Trophoblast cell (in vitro differentiated cells and primary cell): ENCODE results near the gene SRGAP3.

ENCODE experiments used
- DNase-seq, 2 donors: peaks; one replicate each; pipeline ENCODE4 v3.0.0-alpha.2; 2016
- H2AFZ ChIP-seq: 2 replicates; pipeline ENCODE4 v1.6.1; 2013; ENCODE audit warnings: low read length, moderate library complexity, mild to moderate bottlenecking; ENCODE audit not compliant: insufficient read depth, poor library complexity
- H2AK5ac ChIP-seq: 2 replicates; pipeline ENCODE4 v1.6.1; 2013; ENCODE audit warnings: mild to moderate bottlenecking, low read length
- H2BK120ac ChIP-seq: 2 replicates; pipeline ENCODE4 v1.6.1; 2013; ENCODE audit warnings: low read length, mild to moderate bottlenecking, moderate library complexity; ENCODE audit not compliant: insufficient read depth, poor library complexity
- H2BK12ac ChIP-seq: 2 replicates; pipeline ENCODE4 v1.6.1; 2013; ENCODE audit warnings: mild to moderate bottlenecking, low read length, moderate library complexity
- H2BK5ac ChIP-seq: 2 replicates; pipeline ENCODE4 v1.6.1; 2013; ENCODE audit warnings: low read length, low read depth, moderate library complexity, mild to moderate bottlenecking; ENCODE audit not compliant: poor library complexity
- H3K14ac ChIP-seq: 2 replicates; pipeline ENCODE4 v1.6.1; 2013; ENCODE audit warnings: mild to moderate bottlenecking, low read length
- H3K18ac ChIP-seq: 2 replicates; pipeline ENCODE4 v1.6.1; 2013; ENCODE audit warnings: mild to moderate bottlenecking, low read length
- H3K23ac ChIP-seq: 2 replicates; pipeline ENCODE4 v1.6.1; 2013; ENCODE audit warnings: low read length
- H3K27ac ChIP-seq: 2 replicates; pipeline ENCODE4 v1.5.1; 2013; ENCODE audit warnings: low read depth, mild to moderate bottlenecking, inconsistent platforms, low read length, moderate library complexity
- H3K27me3 ChIP-seq: 2 replicates; pipeline ENCODE4 v1.6.1; 2013; ENCODE audit warnings: inconsistent platforms, mild to moderate bottlenecking, low read length, moderate library complexity; ENCODE audit not compliant: insufficient read depth
- H3K36me3 ChIP-seq, 2 experiments: 1 replicate in 1 of 2; 2 replicates in 1 of 2; pipeline ENCODE4 v1.6.1; 2013; ENCODE audit warnings: low read length in 2 of 2, mild to moderate bottlenecking in 2 of 2, moderate library complexity in 1 of 2; ENCODE audit not compliant: insufficient read depth in 2 of 2, control insufficient read depth in 1 of 2
- H3K4ac ChIP-seq: 2 replicates; pipeline ENCODE4 v1.6.1; 2013; ENCODE audit warnings: low read depth, mild to moderate bottlenecking, low read length, moderate library complexity
- H3K4me1 ChIP-seq, 2 experiments: 1 replicate in 1 of 2; 2 replicates in 1 of 2; pipeline ENCODE4 v1.6.1; 2013; ENCODE audit warnings: low read length in 2 of 2, mild to moderate bottlenecking in 2 of 2, moderate library complexity in 1 of 2; ENCODE audit not compliant: insufficient read depth in 2 of 2, control insufficient read depth in 1 of 2
- H3K4me2 ChIP-seq: 2 replicates; pipeline ENCODE4 v1.6.1; 2013; ENCODE audit warnings: inconsistent platforms, mild to moderate bottlenecking, low read length, moderate library complexity
- H3K4me3 ChIP-seq: 2 replicates; pipeline ENCODE4 v1.5.1; 2013; ENCODE audit warnings: mild to moderate bottlenecking, low read depth, low read length, inconsistent platforms
- H3K79me1 ChIP-seq: one replicate; pipeline ENCODE4 v1.6.1; 2013; ENCODE audit warnings: low read length
- H3K79me2 ChIP-seq: 2 replicates; pipeline ENCODE4 v1.6.1; 2013; ENCODE audit warnings: low read length, mild to moderate bottlenecking; ENCODE audit not compliant: control insufficient read depth, insufficient read depth, poor library complexity
- H3K9ac ChIP-seq: 2 replicates; pipeline ENCODE4 v1.6.1; 2013; ENCODE audit warnings: mild to moderate bottlenecking, low read length
- H3K9me3 ChIP-seq: 2 replicates; pipeline ENCODE4 v1.6.1; 2013; ENCODE audit warnings: low read depth, mild to moderate bottlenecking, control low read depth, inconsistent platforms, low read length; ENCODE audit not compliant: insufficient read depth
- H4K12ac ChIP-seq: 2 replicates; pipeline ENCODE4 v1.6.1; 2013; ENCODE audit warnings: low read depth, mild to moderate bottlenecking, low read length, moderate library complexity
- H4K8ac ChIP-seq: 2 replicates; pipeline ENCODE4 v1.6.1; 2013; ENCODE audit warnings: low read depth, mild to moderate bottlenecking, low read length, moderate library complexity
- H4K91ac ChIP-seq: one replicate; pipeline ENCODE4 v1.6.1; 2013; ENCODE audit warnings: low read depth, mild to moderate bottlenecking, low read length, moderate library complexity
- WGBS: extraction: QIAGEN DNeasy Blood & Tissue Kit; methylation state at CpG from one replicate; pipeline ENCODE4 v1.1.7; 2013; ENCODE audit warnings: missing lambda C conversion rate; ENCODE audit not compliant: insufficient read length, insufficient coverage; ENCODE audit errors: extremely low coverage; 5-methylcytosine and 5-hydroxymethylcytosine counted together

The SRGAP3 gene

DNA sequence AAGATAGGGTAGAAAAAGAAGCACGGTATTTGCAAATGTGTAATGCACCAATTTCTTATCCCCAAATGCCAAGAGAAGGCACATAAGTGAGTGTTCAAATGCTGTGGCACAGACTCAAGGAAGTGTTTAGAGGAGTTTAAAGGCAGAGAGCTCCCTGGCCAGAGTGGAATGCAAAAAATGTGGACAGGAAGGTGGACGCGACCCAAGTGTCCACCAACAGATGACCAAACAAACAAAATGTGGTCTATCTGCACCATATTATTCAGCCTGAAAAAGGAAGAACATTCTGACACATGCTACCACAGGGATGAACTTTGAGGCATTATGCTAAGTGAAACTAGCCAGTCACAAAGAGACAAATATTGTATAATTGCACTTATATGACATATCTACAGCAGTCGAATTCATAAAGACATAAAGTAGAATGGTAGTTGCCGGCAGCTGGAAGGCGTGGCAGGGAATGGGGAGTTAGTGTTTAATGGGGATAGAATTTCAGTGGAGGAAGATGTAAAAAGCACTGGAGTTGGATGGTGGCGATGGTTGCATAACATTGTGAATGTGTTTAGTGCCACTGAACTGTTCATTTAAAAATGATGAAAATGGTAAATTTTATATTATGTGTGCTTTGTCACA is 126.6 kb downstream of the SRGAP3 start:
- no peak overlapping the region for H2BK120ac ChIP-seq
- WGBS = no CpG with 5 or more reads among the region's 7 CpGs
- no peak overlapping the region for H2AK5ac ChIP-seq

GRCh38 chr3:9121366-9122001 is 128.0 kb downstream of the SRGAP3 start:
- H3K4me2 ChIP-seq = no peak overlapping the region
- H3K9me3 ChIP-seq = no peaks in the 10 kb centered on the region
- no peak overlapping the region for H3K4me3 ChIP-seq
- H4K8ac ChIP-seq = no peak overlapping the region
- WGBS = no CpG with 5 or more reads among the region's 11 CpGs
- no peak overlapping the region for H3K9ac ChIP-seq
- no peak overlapping the region for H3K27ac ChIP-seq
- no peaks in the 10 kb centered on the region for H3K79me2 ChIP-seq
- no peaks in the 10 kb centered on the region for H3K79me1 ChIP-seq
- no peak overlapping the region for H2AFZ ChIP-seq
- no peak overlapping the region for H4K12ac ChIP-seq
- no peak overlapping the region for H3K4ac ChIP-seq
- no peak overlapping the region for H3K23ac ChIP-seq
- no peak overlapping the region for H2BK12ac ChIP-seq
- no peak overlapping the region for H4K91ac ChIP-seq
- DNase-seq = no peak
- no peak overlapping the region for H2AK5ac ChIP-seq
- no peak overlapping the region for H2BK5ac ChIP-seq
- no peak overlapping the region for H2BK120ac ChIP-seq
- H3K14ac ChIP-seq = no peak overlapping the region
- H3K18ac ChIP-seq = no peak overlapping the region
- H3K36me3 ChIP-seq = no peaks in the 10 kb centered on the region
- H3K27me3 ChIP-seq = no peaks in the 10 kb centered on the region
- H3K4me1 ChIP-seq = peaks cover 5 to 7% of the 10 kb centered on the region in 2 experiments

More for the DNA sequence above, 126.6 kb downstream of the SRGAP3 start:
- H3K79me1 ChIP-seq = no peaks in the 10 kb centered on the region
- H3K14ac ChIP-seq = no peak overlapping the region
- no peak overlapping the region for H4K91ac ChIP-seq
- H3K9ac ChIP-seq = no peak overlapping the region
- DNase-seq = no peak
- H3K9me3 ChIP-seq = no peaks in the 10 kb centered on the region
- no peak overlapping the region for H2BK12ac ChIP-seq
- no peak overlapping the region for H3K23ac ChIP-seq
- no peak overlapping the region for H4K12ac ChIP-seq
- no peak overlapping the region for H2AFZ ChIP-seq
- no peak overlapping the region for H4K8ac ChIP-seq
- H3K4ac ChIP-seq = no peak overlapping the region
- H3K36me3 ChIP-seq = no peaks in the 10 kb centered on the region
- H3K18ac ChIP-seq = no peak overlapping the region
- no peak overlapping the region for H3K4me3 ChIP-seq
- H3K27me3 ChIP-seq = no peaks in the 10 kb centered on the region
- H3K4me2 ChIP-seq = no peak overlapping the region
- no peaks in the 10 kb centered on the region for H3K79me2 ChIP-seq
- peaks cover 5 to 7% of the 10 kb centered on the region in 2 experiments for H3K4me1 ChIP-seq
- H2BK5ac ChIP-seq = no peak overlapping the region
- H3K27ac ChIP-seq = no peak overlapping the region

DNA sequence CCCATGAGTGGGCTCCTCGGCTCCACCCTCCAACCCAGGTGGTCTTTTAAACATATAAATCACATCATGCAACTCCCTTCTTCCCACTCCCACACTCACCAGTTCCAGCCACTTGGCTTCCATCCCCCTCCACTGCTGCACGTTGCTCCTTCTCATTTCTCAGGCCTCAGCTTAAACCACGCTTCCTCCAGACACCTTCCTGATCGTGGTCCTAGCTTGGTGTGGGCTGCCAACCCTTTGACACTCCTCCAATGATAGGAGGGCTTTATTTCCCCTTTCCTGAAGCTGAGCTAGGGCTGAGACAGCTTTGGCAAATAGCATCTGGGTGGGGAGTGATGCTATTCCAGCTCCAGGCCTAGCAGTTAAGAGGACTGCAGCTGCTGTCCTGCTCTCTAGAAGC is 130.1 kb downstream of the SRGAP3 start:
- H3K4me2 ChIP-seq = no peak overlapping the region
- WGBS = no CpG with 5 or more reads among the region's 4 CpGs

GRCh38 chr3:9118222-9118621 is 131.2 kb downstream of the SRGAP3 start:
- H4K91ac ChIP-seq = no peak overlapping the region
- H2BK12ac ChIP-seq = no peak overlapping the region
- no peak overlapping the region for H3K4ac ChIP-seq
- no peak overlapping the region for H3K27ac ChIP-seq
- H3K9me3 ChIP-seq = no peaks in the 10 kb centered on the region
- no peaks in the 10 kb centered on the region for H3K27me3 ChIP-seq
- no CpG with 5 or more reads among the region's 2 CpGs for WGBS
- H3K18ac ChIP-seq = no peak overlapping the region
- no peak overlapping the region for H2BK5ac ChIP-seq
- peaks cover 0 to 2% of the 10 kb centered on the region in 2 experiments for H3K4me1 ChIP-seq
- H2AK5ac ChIP-seq = no peak overlapping the region
- H4K8ac ChIP-seq = no peak overlapping the region
- H3K23ac ChIP-seq = no peak overlapping the region
- no peak overlapping the region for H2BK120ac ChIP-seq
- H3K79me1 ChIP-seq = no peaks in the 10 kb centered on the region
- H3K36me3 ChIP-seq = no peaks in the 10 kb centered on the region
- no peak overlapping the region for H4K12ac ChIP-seq
- H3K9ac ChIP-seq = no peak overlapping the region
- no peak overlapping the region for H3K4me3 ChIP-seq
- H2AFZ ChIP-seq = no peak overlapping the region
- no peak for DNase-seq
- H3K79me2 ChIP-seq = no peaks in the 10 kb centered on the region
- H3K14ac ChIP-seq = no peak overlapping the region
- no peak overlapping the region for H3K4me2 ChIP-seq

More for the DNA sequence above, 130.1 kb downstream of the SRGAP3 start:
- Histone ChIP-seq H3K4ac (no peak overlapping the region), H4K8ac (no peak overlapping the region), H3K79me2 (no peaks in the 10 kb centered on the region), H3K9ac (no peak overlapping the region), H3K79me1 (no peaks in the 10 kb centered on the region), H3K4me3 (no peak overlapping the region), H3K9me3 (no peaks in the 10 kb centered on the region), H3K27me3 (no peaks in the 10 kb centered on the region), H3K18ac (no peak overlapping the region), H2BK120ac (no peak overlapping the region), H2BK12ac (no peak overlapping the region), H2AK5ac (no peak overlapping the region), H3K27ac (no peak overlapping the region), H2AFZ (no peak overlapping the region), H3K14ac (no peak overlapping the region), H3K4me1 (peaks cover 0 to 2% of the 10 kb centered on the region in 2 experiments), H3K23ac (no peak overlapping the region), H2BK5ac (no peak overlapping the region), H3K36me3 (no peaks in the 10 kb centered on the region), H4K12ac (no peak overlapping the region), H4K91ac (no peak overlapping the region)
- no peak for DNase-seq
